Hematopoietic multipotent progenitor cell (in vitro differentiated cells): ENCODE measurements around the gene CACNG4. TPM values are rescaled to one million over a fixed set of nuclear protein-coding genes. Genes with fewer than 3 reads are reported as not detected.
"Not testable (repeated sequence)": the region's sequence is repeated elsewhere in the genome, so short reads cannot be mapped to it uniquely, and the experiment has no call there.

ENCODE experiments used
- DNase-seq, 3 donors: peaks; one replicate each; pipeline ENCODE4 v3.0.0-alpha.2; 2011 to 2015; ENCODE audit warnings: low read depth in 2 of 3, low spot score in 2 of 3
- total RNA-seq: library from RNA; depleted of rRNA; stranded (reverse); fragments of >200 nt; gene quantifications from one replicate; pipeline ENCODE4 v1.2.3, GENCODE V29; 2012

The CACNG4 gene
- total RNA-seq, 1 donor = not detected

- no peak for DNase-seq
These were observed 3.9 kb upstream of the CACNG4 start for GRCh38 chr17:66960613-66961012.

GRCh38 chr17:66963521-66963908, 992 bp upstream of the CACNG4 start:
- no peak for DNase-seq

- DNase-seq = no peak
These were observed 658 bp downstream of the CACNG4 start for GRCh38 chr17:66964930-66965800.

GRCh38 chr17:66965801-66966262, 1.3 kb downstream of the CACNG4 start:
- DNase-seq = peak in 1 of 3 donors; percentile 39

GRCh38 chr17:66966298-66966697, 1.8 kb downstream of the CACNG4 start:
- DNase-seq = no peak

- DNase-seq = no peak
These were observed 2.4 kb downstream of the CACNG4 start for GRCh38 chr17:66966704-66967418.

GRCh38 chr17:66967837-66968543, 3.5 kb downstream of the CACNG4 start:
- no peak for DNase-seq

- no peak for DNase-seq
These were observed 4.4 kb downstream of the CACNG4 start for GRCh38 chr17:66968916-66969315.

GRCh38 chr17:66970140-66970539, 5.6 kb downstream of the CACNG4 start:
- no peak for DNase-seq

- no peak for DNase-seq
These were observed 6.3 kb downstream of the CACNG4 start for GRCh38 chr17:66970797-66971196.

GRCh38 chr17:66971264-66971663, 6.8 kb downstream of the CACNG4 start:
- no peak for DNase-seq

- no peak for DNase-seq
These were observed 7.4 kb downstream of the CACNG4 start for GRCh38 chr17:66971730-66972441.

- DNase-seq = not testable (repeated sequence)
These were observed 7.9 kb downstream of the CACNG4 start for GRCh38 chr17:66972442-66972830.

GRCh38 chr17:66975188-66975587, 10.7 kb downstream of the CACNG4 start:
- no peak for DNase-seq

GRCh38 chr17:66975614-66976378, 11.3 kb downstream of the CACNG4 start:
- peak in 1 of 3 donors; percentile 12 for DNase-seq

GRCh38 chr17:66976379-66976663, 11.8 kb downstream of the CACNG4 start:
- DNase-seq = no peak

- DNase-seq = no peak
These were observed 12.3 kb downstream of the CACNG4 start for GRCh38 chr17:66976781-66977201.

- DNase-seq = no peak
These were observed 14.1 kb downstream of the CACNG4 start for GRCh38 chr17:66978514-66979061.

- DNase-seq = no peak
These were observed 16.4 kb downstream of the CACNG4 start for GRCh38 chr17:66980896-66981295.
